Liver (tissue), 3 donors: ENCODE data around the gene CHRNG.

ENCODE experiments used
- ATF3 ChIP-seq: IDR thresholded peaks from 2 replicates; pipeline ENCODE4 v1.6.1; 2016; ENCODE audit warnings: antibody characterized with exemption
- CTCF ChIP-seq: fragments of 150-350 bp; IDR thresholded peaks from 2 replicates; pipeline ENCODE4 v1.5.1; 2017; ENCODE audit warnings: improper control_type of control experiment, low read depth, low read length; ENCODE audit not compliant: missing input control
- FOXA2 ChIP-seq: IDR thresholded peaks from 2 replicates; pipeline ENCODE4 v1.6.1; 2016; ENCODE audit warnings: antibody characterized with exemption
- MAX ChIP-seq: IDR thresholded peaks from 2 replicates; pipeline ENCODE4 v1.6.1; 2016; ENCODE audit warnings: antibody characterized with exemption
- RAD21 ChIP-seq, 2 donors: IDR thresholded peaks; 2 replicates each; pipeline ENCODE4 v1.6.1; 2016; ENCODE audit warnings: antibody characterized with exemption in 2 of 2, mild to moderate bottlenecking in 2 of 2
- REST ChIP-seq: IDR thresholded peaks from 2 replicates; pipeline ENCODE4 v1.6.1; 2016; ENCODE audit warnings: antibody characterized with exemption, mild to moderate bottlenecking
- TAF1 ChIP-seq: conservative IDR thresholded peaks from 2 replicates; pipeline ENCODE4 v1.6.1; 2016; ENCODE audit warnings: antibody characterized with exemption, mild to moderate bottlenecking
- ZBTB33 ChIP-seq: IDR thresholded peaks from 2 replicates; pipeline ENCODE4 v1.6.1; 2016; ENCODE audit warnings: antibody characterized with exemption
- donor health status: healthy.
- donor health status: healthy.

GRCh38 chr2:232569541-232569940 is 30.0 kb downstream of the CHRNG start:
- TF ChIP-seq CTCF (no peak), REST (no peak), FOXA2 (no peak), MAX (no peak), ATF3 (no peak), TAF1 (no peak), RAD21 (IDR thresholded peaks at IDR 0.05) (no peak), ZBTB33 (no peak)
